Stimulated activated CD4-positive, alpha-beta T cell treated with anti-CD3 and anti-CD28 coated beads, Interleukin-4, amount 100 ng/mL, for 48 hours (primary cell): ENCODE measurements around the gene NEK1.
"Not testable (repeated sequence)": the region's sequence is repeated elsewhere in the genome, so short reads cannot be mapped to it uniquely, and the experiment has no call there.

Experiments
- DNase-seq, 2 donors: peaks; one replicate each; pipeline ENCODE4 v3.0.0-alpha.2; 2020; ENCODE audit warnings: low read depth in 2 of 2

NEK1 gene

DNA sequence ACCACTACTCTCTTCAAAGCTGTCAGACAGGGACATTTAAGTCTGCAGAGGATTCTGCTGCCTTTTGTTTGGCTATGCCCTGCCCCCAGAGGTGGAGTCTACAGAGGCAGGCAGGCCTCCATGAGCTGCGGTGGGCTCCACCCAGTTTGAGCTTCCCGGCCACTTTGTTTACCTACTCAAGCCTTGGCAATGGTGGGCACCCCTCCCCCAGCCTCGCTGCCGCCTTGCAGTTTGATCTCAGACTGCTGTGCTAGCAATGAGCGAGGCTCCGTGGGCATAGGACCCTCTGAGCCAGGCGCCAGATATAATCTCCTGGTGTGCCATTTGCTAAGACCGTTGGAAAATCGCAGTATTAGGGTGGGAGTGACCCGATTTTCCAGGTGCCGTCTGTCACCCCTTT, 112.5 kb downstream of the NEK1 start:
- not testable (repeated sequence) for DNase-seq

DNA sequence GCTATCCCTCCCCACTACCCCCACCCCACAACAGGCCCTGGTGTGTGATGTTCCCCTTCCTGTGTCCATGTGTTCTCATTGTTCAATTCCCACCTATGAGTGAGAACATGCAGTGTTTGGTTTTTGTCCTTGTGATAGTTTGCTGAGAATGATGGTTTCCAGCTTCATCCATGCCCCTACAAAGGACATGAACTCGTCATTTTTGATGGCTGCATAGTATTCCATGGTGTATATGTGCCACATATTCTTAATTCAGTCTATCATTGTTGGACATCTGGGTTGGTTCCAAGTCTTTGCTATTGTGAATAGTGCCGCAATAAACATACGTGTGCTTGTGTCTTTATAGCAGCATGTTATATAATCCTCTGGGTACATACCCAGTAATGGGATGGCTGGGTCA, 118.1 kb downstream of the NEK1 start:
- not testable (repeated sequence) for DNase-seq

- no peak for DNase-seq
Measured at GRCh38 chr4:169493164-169493524, 119.2 kb downstream of the NEK1 start.

DNA sequence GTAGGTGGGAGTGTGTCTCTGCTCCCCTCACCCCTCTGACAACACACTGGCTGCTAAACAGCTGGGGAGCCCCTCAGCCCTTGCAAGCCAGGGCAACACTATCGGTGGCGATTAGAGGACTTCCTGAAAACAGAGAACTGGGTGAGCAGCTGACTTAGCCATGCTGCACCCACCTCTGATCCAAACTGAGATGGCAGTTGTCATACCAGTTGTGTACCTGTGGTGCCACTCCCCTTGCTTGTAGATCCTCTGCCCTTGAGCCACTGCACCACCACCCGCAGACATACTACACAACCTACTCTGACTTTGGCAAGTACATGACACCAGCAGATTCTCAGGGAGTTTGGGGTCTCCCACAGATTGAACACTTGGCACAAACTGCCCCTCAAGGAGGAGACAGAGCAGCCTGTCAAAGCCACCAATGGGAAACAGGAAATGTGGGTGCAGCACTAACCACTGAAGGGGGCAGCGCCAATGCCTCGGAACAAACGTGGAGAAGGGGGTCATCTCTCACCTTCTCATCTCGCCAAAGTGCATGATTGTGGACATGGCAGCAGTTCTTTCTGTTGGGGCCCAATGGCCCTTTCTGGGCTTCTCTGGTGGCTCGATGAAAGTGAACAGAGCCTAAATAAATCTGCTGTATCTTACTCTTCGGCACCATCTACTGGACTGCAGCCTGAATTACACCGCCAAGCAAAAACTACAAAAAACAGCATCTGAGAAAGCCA, 119.8 kb downstream of the NEK1 start:
- no peak for DNase-seq

DNA sequence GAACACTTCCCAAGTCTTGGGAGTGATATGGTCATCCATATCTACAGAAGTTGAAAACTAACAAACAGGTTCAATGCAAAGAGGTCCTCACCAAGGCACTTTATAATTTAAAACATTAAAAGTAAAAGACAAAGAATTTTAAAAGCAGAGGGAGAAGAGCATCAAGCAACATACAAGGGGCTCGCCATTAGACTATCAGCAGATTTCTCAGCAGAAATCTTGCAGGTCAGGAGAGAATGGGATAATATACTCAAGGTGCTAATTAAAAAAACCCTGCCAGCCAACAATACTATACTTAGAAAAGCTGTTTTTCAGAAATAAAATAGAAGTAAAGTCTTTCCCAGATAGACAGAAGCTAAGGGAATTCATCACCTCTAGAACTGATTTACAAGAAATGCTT, 121.2 kb downstream of the NEK1 start:
- no peak for DNase-seq

GRCh38 chr4:169489306-169489705, 123.1 kb downstream of the NEK1 start:
- DNase-seq, result no peak

DNA sequence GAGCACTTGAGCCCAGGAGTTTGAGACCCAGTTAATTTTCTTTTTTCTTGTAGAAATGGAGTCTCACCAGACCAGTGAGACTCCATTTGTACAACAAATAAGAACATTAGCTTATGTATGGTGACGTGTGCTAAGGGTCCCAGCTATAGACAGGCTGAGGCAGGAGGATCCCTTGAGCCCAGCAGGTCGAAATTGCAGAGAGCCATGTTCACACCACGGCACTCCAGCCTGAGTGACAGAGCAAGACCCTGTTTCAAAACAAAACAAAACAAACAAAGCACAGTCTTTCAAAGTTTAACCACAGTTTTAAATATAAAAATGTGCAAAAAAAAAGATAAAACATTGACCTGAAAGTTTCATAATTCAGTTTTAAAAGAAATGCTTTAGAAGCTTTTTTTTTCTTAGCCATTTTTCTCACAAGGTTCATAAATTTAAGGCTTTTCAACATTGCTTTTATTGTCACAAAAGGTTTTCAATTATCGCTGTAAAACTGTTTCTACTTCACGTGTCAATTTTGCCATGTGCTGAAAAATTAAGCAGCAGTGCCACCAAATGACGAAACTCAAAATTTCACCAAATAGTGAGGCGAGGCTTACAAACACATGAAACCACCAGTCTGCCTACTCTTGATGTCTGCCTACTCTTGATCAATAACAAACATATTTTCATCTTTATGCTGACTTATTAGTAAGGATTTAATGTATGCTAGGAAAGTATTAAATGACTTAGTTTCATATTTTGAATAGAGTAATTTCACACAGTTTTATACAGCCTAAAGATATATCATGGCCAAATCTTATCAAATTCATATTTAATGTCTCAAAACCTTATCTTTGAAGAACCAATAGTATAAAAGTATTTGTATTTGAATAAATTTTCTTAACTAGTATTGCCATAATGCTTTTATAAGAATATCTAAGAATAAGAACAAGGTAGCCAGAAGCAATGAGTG, 126.3 kb downstream of the NEK1 start:
- no peak for DNase-seq

DNA sequence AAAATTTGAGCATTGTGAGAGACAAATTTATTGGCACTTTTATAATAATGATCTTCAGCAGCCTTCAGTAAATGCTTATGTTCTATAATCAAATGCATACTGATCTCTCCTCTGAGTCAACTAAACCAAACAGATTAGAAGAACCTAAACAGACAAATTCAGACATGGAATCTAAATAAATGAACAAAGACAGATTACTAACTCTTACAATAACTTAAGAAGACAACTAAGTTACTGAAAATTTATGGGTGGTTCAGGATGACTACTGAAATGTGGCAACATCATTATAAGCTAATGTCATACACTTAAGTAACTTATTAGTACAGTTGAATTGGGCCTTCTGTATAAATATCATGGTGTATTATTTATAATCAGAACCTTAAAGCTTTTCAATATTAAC, 127.3 kb downstream of the NEK1 start:
- DNase-seq, result no peak

DNA sequence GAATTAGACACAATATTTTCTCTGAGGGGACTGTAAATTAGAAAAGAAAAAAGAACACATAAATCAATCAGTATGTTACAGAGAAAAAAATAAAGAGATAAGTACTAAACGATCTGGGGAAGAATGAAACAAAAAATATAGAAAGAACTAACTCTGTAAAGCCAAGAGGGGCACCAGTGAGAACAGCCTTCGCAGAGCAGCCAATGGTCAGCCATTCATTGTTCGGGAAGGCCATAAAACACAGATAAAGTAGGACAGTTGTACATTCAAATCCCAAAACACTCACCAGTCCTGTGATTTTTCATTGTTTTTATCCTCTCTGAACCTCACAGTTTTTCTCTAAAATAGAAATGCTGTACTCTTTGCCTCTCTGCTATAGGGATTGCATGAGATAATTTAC, 127.9 kb downstream of the NEK1 start:
- DNase-seq, result no peak

DNA sequence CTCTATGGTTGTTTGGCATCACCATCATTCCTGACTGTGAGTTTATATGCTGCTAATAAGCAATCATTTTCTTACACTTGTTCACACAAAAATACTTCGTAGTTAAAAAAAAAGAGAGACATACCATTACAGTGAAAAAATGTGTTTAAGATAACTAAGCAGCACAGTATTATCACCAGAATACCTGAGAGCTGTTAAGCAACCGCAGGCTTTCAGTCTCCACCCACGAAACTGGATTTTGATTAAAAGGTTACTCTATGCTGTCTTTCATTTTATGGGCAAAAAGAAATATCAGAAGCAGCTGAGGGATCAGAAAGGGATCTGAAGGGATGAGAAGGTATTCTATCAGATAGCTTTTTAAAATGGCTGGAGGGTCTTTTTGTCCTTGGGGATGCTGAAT, 148.3 kb downstream of the NEK1 start:
- no peak for DNase-seq

DNA sequence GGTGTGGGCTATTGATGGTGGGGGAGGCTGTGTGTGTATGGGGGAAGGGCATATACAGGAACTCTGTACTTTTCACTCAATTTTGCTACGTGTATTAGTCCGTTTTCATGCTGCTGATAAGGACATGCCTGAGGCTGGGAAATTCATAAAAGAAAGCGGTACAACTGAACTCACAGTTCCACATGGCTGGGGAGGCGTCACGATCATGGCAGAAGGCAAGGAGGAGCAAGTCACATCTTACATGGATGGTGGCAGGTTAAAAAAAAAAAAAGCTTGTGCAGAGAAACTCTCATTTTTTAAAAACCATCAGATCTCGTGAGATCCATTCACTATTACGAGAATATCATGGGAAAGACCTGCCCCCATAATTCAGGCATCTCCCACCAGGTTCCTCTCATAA, 152.3 kb downstream of the NEK1 start:
- DNase-seq, result no peak

- no peak for DNase-seq
Measured at GRCh38 chr4:169458575-169458974, 153.8 kb downstream of the NEK1 start.

DNA sequence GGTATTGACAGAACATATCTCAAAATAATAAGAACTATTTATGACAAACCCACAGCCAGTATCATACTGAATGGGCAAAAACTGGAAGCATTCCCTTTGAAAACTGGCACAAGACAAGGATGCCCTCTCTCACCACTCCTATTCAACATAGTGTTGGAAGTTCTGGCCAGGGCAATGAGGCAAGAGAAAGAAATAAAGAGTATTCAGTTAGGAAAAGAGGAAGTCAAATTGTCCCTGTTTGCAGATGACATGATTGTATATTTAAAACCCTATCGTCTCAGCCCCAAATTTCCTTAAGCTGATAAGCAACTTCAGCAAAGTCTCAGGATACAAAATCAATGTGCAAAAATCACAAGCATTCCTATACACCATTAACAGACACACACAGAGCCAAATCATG, 159.7 kb downstream of the NEK1 start:
- DNase-seq, result not testable (repeated sequence)

GRCh38 chr4:169448935-169449334, 163.4 kb downstream of the NEK1 start:
- DNase-seq, result not testable (repeated sequence)

GRCh38 chr4:169446824-169447223, 165.6 kb downstream of the NEK1 start:
- no peak for DNase-seq

DNA sequence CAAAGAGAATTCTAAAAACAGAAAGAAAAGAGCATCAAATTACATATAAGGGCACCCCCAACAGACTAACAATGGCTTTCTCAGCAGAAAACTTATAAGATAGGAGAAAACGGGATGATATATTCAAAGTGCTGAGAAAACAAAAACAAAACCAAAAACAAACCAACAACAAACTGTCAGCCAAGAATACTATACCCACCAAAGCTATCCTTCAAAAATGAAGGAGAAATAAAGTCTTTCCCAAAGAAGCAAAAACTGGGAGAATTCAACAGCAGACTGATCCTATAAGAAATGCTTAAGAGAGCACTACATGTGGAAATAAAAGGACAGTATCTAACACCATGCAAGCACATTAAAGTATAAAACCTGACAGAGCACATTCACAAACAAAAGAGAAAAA, 168.6 kb downstream of the NEK1 start:
- DNase-seq, result no peak

- no peak for DNase-seq
Measured at GRCh38 chr4:169440446-169440845, 171.9 kb downstream of the NEK1 start.

DNA sequence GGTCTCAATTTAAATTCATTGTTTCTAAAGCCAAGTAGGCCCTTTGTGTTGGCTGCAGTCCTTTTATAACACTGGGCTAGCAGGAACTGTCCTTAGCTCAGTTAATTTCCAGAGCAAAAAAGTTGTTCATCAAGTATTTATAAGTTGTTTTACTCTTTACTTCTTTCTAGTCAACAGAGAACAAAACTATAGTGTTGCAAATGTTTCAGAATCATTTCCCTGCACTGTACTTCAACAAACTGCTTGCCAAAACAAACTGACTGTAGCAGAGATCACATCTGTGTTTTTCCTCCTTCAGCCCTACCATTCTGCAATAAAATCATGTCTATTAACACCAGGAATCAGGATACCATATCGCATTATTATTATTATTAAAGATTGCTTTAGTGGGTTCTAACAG, 173.1 kb downstream of the NEK1 start:
- DNase-seq, result no peak

- DNase-seq, result no peak
Measured at GRCh38 chr4:169438057-169438480, 174.3 kb downstream of the NEK1 start.

DNA sequence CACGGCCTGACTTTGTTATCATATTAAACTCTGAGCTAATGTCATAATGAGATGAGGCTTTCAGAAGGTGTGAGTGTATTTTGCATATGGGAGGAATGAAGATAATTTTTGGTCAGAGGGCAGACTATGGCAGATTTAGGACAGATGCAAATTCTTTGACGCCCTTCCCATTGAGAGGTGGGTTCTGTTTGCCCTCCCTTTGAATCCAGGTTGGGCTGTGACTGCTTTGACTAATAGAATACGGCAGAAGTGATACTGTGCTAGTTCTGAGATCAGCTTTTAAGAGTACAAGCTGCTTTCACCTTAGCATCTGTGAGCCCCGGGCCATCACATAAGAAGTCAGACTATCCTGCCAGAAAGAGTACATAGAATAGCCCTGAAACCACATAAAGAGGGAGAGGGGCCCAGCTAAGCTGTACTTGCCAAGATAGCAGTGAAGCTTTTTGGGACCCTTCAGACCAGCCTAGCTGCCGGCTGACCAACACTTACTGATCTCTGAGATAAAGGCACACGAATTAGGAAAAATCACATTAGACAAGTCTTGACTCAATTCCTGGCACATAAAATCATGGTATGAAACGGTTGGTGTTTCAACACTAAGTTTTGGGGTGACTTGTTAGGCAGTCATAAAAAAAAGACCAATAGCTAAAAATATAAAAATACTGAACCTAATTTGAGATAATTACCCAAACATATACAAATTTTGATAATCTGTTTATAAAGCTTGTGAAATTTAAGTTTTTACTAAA, 174.9 kb downstream of the NEK1 start:
- no peak for DNase-seq

- DNase-seq, result no peak
Measured at GRCh38 chr4:169436734-169437133, 175.6 kb downstream of the NEK1 start.

DNA sequence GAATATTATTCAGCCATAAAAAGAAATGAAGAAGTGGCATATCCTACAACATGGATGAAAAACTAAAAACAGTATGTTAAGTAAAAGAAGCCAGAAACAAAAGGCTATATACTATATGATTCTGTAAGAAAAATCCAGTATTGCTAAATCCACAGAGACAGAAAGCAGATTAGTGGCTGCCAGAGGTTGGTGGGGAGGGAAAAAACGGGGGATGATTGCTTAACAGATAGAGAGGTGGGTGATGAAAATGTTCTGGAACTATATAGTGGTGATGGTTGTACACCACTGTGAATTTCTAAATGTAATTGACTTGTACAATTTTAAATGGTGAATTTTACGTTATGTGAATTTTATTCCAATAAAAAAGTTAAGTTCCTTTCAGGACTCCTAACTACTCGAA, 184.0 kb downstream of the NEK1 start:
- DNase-seq, result no peak
